ELR (cell line): ENCODE results near the gene CYTH1.
A peak's percentile ranks its signal among the peaks of the same experiment; 100 is the strongest.

Source experiments
- DNase-seq: peaks from one replicate; pipeline ENCODE4 v3.0.0-alpha.2; 2015; ENCODE audit warnings: low read depth

The CYTH1 gene

DNA sequence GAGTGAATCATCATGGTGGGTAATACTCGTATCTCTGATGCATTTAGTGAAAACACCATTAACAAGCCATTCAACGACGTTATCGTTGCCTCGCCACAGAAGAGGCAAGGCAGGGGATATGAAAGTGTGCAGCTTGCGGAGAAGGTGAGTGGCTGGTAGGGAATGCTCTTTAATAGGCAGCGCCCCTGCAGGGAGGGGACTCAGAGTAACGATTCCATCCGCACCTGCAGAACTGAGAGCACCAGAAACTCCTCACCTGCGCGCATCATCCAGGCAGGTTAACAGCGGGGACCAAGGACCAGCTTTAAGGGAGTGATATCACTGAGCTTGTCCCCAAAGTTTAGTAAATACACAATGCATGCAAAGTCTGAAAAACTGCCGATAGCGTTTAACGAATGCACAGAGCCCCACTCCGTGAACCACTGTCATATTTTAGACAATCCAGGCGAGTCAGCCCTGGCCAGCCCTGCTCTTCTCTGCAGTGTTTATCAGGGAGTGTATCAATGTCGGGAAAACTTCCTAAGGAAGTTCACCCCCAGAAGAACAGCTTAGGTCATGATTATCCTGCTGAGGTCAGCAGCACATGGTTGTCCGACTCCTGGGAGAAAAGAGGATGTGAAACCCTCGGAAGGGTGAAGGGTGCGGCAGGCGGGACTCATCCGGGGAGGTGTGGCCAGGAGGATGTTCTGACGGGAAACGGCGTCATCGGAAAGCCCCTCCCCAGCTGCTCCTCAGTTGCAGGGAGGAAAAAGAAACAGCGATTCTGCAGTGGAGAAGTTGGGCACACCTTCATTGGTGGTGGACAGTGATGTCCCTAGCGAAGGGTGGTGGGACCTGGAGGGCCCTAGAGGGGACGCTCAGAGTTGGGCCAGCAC lies 136.4 kb downstream of the CYTH1 start:
- peak; percentile 36 for DNase-seq

GRCh38 chr17:78644931-78645351 lies 137.1 kb downstream of the CYTH1 start:
- DNase-seq = no peak

DNA sequence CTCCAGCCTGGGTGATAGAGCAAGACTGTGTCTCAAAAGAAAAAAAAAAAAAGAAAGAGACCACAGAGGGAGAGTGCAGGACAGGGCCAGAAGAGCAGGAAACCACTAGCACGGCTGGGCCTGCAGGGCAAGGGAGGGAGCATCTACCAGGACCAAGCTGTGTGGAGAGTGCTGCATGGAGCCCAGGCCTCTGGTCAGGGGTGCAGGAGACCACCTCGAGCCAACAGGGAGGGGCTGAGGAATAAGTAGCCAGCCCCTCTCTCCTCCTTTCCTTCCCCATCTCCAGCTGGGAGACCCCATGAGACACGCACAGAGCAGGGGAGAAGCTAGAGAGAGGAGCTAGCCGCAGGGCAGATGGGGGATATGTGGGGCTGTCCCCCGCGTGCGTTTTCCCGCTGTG lies 137.8 kb downstream of the CYTH1 start:
- no peak for DNase-seq

GRCh38 chr17:78643326-78643725 lies 138.7 kb downstream of the CYTH1 start:
- no peak for DNase-seq

DNA sequence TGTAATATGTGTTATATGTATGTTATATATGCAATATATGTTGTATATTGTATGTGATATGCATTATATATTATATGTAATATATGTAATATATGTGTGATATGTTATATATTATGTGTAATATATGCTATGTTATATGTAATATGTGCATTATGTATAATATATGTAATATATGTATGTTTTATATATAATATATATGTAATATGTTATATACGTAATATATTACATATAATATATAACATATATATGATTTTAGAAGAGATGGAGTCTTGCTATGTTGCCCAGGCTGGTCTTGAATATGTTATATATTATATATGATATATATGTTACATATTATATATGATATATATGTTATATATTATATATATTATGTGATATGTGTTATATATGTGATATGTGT lies 139.4 kb downstream of the CYTH1 start:
- no peak for DNase-seq

GRCh38 chr17:78641666-78642065 lies 140.4 kb downstream of the CYTH1 start:
- DNase-seq = no peak

DNA sequence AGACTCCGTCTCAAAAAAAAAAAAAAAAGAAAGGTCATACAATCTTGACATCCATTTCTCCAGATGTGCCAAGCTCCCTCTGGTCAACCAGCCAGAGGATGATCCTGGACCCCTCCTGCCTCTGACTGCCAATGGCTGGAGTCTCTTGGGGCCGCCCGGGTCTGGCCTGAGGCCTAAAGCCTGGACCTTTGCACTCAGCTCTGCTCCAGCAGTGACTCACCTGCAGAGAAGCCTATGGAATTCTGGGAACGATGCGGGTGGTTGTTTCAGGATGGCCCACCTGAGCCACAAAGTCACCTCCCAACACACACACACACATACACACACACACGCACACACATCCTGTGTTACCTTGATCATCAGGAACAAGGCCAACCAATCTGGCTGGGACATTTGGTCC lies 140.8 kb downstream of the CYTH1 start:
- DNase-seq = no peak

- DNase-seq = no peak
These were observed 141.4 kb downstream of the CYTH1 start for GRCh38 chr17:78640700-78641099.

GRCh38 chr17:78637643-78638420 lies 144.2 kb downstream of the CYTH1 start:
- DNase-seq = no peak

GRCh38 chr17:78637146-78637545 lies 144.9 kb downstream of the CYTH1 start:
- no peak for DNase-seq

- no peak for DNase-seq
These were observed 147.9 kb downstream of the CYTH1 start for GRCh38 chr17:78634154-78634553.

- DNase-seq = no peak
These were observed 152.6 kb downstream of the CYTH1 start for GRCh38 chr17:78629436-78629995.

- DNase-seq = no peak
These were observed 153.3 kb downstream of the CYTH1 start for GRCh38 chr17:78628547-78629435.

GRCh38 chr17:78624324-78625151 lies 157.5 kb downstream of the CYTH1 start:
- no peak for DNase-seq
